Head of caudate nucleus (tissue), 42 donors: ENCODE measurements around the gene RPL22.
"Not testable (repeated sequence)": the region's sequence is repeated elsewhere in the genome, so short reads cannot be mapped to it uniquely, and the experiment has no call there.

Experiments used
- DNase-seq, 42 donors: peaks; one replicate each; pipeline versions ENCODE4 v3.0.0 to v3.0.0-alpha.2; 2020 to 2021; ENCODE audit warnings: mixed read lengths in 7 of 42
- intact Hi-C: fragments of 100-400 bp; cut with DNase I; formaldehyde crosslinking; loops from one replicate; pipeline ENCODE4 v1.15.0; 2022

Gene RPL22

DNA sequence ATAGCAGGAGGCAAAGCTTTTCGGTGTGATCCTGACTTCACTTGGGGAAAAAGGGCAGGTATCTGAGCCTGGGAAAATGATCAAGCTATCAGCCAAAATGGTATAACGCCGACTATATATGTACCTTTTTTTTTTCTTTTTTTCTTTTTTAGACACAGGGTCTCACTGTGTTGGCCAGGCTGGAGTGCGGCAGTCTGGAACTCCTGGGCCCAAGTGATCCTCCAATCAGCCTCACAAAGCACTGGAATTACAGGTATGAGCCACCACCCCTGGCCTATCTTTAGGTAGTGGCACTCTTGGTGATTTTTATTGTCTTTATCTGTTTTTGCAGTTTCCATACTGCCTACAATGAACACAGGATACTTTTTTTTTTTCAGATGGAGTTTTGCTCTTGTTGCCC is 37.7 kb upstream of the RPL22 start:
- intact Hi-C loops = no loop called here
- no peak for DNase-seq

DNA sequence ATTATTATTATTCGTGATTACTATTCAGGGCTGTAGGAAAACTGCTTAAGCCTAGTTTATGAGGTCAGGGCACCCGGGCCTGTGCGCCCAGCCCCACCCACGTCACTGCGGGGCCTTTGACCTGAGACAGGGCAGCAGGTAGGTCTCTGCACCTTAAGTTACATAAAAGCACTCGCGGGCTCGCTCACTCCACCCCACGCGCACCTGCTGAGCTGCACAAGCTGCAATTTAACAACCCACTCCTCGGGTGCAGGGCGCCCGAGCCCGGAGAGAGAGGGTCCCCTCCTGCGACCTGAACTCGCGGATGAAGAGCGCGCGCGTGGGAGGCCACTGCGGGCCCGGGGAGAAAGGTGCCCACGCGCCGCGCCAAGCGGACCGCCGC is 35.9 kb upstream of the RPL22 start:
- intact Hi-C loops = loop anchor here (2.0 kb wide), 1 partner anchor 36 kb away; the partner anchor contains the start of gene RPL22
- peak; percentile 39 to 86 (median 66) for DNase-seq

DNA sequence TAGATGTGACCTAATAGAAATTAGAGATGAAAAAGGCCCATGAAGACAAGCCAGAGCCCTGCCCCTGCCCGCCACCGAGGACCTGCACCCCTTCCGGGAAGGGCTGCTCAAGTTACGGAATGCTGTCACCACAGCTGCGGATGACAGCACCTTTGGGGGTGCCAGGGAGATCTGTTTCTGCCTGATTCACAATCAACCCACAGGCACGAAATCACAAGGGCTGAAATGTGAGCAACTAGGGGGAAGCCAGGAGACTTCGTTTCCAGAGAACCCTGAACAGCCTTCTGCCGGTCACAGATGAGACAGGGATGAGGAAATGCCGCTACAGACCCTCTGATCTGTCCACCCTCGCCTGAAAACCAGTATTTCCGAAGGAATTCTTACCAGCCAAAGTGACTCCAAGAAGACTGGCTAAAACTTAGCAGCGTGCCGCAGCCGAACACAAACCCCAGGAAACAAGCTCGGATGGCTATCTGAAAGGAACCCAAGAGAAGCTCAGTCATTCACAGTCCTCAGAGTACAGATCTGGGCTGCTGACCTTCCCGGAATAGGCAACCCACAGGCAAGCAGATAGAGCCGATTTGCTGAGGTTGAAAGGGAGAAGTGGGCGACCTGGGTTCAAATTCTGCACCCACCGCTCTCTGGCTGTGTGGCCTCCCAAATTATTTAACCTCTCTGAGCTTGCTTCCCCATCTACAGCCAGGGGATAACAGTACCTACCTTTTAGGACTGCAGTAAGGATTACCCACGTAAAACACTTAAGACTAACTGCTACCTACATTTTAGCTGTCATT is 35.3 kb upstream of the RPL22 start:
- peak; percentile 17 to 85 (median 56) for DNase-seq
- intact Hi-C loops = loop anchor here (2.0 kb wide), 1 partner anchor 36 kb away; the partner anchor contains the start of gene RPL22

DNA sequence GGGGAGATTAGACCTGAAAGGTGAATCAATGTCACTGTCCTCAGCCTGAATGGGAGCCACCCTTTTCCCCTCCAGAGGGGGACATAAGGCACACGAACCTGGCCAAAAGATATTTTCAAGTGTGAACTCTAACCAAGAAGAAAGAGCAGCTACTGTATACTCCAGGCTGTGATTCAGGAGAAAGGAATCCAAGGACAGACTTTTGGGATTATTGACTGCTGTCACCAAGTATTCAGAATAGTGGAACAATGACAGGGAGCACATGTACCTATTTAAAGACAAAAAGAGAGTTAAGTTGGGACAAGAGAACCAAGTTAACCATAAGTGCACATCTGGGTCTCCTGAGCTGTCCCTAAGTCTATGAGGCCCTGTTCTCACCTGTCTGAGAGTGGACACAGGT is 34.0 kb upstream of the RPL22 start:
- DNase-seq = no peak
- intact Hi-C loops = no loop called here

DNA sequence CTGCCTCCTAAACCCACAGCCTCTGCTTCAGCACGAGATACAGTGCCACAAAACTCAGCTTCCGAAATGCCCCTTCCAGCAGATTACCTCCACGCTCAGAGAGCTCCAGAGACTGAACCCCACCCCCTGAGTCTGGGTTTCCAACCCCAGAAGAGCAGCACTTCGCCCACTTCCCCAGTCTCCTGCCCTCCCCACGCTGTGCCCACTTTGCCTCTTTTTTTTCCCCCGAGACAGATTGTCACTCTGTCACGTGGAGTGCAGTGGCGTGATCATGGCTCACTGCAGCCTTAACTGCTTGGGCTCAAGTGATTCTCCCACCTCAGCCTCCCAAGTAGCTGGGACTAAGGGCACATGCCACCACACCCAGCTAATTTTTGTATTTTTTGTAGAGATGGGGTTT is 26.3 kb upstream of the RPL22 start:
- DNase-seq = peak in 25 of 42 donors; percentile 15 to 74 (median 46)
- intact Hi-C loops = no loop called here

DNA sequence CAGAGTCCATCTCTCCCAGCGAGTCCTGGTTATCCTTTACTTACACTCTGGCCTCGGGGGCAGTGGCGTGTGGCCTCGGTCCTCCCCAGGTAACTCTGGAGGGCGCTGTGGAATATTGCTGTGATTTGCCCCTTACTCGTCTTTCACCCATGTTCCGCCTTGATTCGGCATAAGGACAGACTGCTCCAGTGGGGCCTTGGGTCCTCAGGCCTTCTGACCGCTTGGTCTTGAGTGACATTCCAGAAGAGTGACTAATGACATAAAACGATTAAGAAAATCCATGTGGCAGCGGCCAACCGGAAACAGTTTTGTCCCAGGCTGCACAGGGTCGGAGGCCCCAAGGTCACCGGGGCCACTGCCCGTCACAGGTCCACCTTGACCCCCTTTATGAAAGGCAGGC is 25.3 kb upstream of the RPL22 start:
- intact Hi-C loops = no loop called here
- no peak for DNase-seq

DNA sequence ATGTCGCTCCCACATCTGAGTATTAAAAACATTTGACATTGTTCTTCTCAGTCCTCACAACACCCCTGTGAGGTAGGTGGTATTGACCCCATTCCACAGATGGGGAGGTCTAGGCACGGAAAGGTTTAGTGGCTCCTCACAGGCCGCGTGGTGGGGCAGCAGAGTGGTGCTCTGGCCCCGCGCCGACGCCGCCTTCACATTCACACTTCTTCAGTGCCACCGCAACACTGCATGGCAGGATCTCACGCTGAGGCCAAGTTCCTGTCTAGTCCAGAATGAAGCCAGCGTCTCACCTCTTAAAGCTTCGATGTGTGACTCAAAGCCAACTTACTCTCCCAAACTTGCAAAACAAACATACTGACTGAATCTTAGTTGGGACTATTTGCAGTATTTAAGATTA is 24.2 kb upstream of the RPL22 start:
- intact Hi-C loops = no loop called here
- no peak for DNase-seq

DNA sequence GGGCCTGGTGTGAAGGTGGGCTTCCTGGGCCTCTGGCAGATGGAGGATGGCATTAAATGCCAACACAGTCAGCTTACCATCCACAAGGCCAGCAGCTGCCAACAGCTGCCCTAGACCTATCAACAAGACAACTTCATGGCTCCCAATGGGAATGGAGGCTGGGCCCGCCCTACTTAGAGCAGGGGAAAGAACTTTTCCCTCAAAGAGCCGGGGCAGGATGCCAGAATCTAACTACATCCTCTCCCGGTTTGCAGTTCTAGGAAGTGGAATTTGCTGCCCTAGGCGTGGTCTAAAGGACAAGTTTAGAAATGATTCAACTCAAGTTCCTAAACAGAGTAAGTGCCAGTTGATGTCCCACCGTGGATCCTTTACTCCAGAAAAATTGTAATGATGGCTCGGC is 23.2 kb upstream of the RPL22 start:
- DNase-seq = no peak
- intact Hi-C loops = no loop called here

DNA sequence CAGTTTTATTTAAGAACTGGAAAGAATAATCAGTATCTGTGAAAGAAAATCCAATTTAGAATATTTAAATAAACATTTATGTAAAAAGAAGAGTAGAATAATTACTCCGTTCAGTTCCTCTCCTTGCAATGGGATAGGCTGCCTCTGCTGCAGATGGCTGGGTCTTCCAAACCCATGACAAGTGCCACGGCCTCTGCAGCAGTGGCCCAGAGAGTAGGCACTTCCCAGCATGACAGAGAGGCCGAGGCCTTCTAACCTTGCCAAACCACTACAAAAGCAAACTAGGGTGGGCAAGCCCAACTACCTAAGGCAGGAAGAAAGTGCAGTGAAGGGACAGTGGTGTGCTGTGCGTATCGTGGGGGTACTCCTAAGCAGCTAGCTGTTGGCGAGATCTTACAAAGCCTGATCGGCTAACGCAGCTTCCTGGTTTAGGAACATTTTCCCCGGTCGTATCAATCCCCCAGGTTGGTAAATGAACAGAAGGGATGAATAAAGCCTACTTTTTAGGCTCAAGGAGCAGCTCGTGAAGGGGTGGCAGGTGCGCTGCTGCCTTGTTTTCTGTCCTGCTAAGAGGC is 21.9 kb upstream of the RPL22 start:
- no peak for DNase-seq
- intact Hi-C loops = no loop called here

DNA sequence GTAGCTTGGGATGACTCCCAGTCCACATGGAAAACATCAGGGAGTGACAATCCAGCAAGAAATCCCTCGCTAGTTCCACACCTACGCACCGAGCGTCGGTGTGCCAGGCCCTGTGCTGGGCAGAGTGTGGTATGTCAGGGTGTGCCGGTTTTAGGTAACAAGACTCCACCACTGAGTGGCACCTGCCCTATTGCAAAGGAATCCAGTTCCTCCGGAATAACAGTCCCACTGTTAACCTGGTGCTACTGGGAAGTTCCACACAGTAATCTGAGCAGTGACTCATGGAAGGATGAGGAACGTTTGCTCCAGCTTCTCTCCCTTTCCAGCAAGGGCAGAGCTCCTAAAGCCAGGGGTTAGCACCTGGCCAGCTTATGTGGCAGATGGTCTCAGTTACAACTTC is 20.8 kb upstream of the RPL22 start:
- peak in 5 of 42 donors; percentile 2 to 54 (median 36) for DNase-seq
- intact Hi-C loops = no loop called here

DNA sequence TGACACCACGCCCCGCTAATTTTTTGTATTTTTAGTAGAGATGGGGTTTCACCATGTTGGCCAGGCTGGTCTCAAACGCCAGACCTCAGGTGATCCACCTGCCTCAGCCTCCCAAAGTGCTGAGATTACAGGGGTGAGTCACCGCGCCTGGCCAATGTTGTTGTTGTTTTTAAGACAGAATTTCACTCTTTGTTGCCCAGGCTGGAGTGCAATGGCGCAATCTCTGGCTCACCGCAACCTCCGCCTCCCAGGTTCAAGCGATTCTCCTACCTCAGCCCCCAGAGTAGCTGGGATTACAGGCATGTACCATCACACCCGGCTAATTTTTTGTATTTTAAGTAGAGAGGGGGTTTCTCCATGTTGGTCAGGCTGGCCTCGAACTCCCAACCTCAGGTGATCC is 20.2 kb upstream of the RPL22 start:
- DNase-seq = not testable (repeated sequence)

DNA sequence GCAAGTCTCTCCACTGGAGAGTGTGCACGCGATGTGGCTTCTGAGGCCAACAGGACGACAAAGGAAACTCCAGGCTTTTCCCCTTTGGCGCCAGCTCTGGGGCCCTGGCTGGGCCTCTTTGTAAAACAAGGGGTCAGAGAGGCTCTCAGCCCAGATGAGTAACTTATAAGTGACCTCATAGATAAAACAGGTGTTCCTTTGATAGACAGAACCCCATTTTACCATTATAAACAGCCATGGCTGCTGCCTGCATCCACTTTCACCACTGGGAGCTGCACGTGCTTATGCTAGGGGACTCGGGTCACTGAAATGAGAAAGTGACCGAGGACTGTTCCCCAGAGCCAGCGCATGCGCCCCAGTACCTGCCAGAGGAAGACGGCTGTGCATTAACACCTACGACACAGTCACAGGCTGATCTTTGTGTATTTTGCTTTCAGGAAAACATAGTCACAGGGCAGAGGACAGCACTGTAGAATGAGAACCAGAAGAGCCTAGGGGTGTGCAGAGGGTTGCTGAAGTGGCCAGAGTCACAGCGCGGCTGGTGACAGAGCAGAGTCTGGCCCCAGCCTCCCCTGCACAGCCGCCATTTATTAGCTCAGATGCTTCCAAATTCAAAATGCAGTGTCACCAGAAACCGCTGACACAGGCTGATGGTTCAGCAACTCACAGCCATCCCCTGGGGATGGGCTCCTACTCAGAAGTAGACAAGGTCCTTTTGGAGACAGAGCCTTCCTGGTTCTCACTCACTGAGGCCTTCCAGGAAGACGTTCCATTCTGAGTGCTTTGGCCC is 19.2 kb upstream of the RPL22 start:
- no peak for DNase-seq
- intact Hi-C loops = no loop called here

More for the DNA sequence above, 20.2 kb upstream of the RPL22 start:
- intact Hi-C loops = not testable (repeated sequence)

DNA sequence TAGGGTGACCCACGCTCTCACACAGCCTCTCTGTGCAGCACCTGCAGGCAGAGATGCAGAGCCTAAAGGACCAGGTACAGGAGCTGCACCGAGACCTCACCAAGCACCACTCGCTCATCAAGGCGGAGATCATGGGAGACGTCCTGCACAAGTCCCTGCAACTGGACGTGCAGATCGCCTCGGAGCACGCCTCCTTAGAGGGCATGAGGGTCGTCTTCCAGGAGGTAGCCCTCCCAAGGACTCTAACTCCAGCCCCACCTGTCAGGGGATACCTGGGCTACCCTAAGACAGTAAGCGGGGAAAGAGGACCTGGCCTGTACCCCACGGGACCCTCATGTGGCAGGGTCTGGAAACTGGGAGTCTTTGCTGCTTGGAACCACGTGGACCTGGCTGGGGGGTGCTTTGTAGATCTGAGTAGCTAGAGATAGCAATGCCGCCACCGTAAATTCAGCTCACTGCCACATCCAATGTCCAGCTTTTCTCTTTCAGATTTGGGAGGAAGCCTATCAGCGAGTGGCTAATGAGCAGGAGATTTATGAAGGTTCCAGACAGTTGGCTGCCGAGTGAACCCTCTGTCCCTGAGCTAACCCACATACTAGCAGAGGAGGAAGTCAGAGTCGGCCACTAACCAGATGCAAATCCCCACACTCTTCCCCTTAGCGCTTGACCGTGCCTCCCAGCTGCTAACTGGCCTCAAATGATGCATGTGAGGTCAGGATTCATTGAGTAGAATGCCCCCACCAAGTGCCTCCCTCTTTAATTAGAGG is 13.0 kb upstream of the RPL22 start:
- intact Hi-C loops = no loop called here
- no peak for DNase-seq

DNA sequence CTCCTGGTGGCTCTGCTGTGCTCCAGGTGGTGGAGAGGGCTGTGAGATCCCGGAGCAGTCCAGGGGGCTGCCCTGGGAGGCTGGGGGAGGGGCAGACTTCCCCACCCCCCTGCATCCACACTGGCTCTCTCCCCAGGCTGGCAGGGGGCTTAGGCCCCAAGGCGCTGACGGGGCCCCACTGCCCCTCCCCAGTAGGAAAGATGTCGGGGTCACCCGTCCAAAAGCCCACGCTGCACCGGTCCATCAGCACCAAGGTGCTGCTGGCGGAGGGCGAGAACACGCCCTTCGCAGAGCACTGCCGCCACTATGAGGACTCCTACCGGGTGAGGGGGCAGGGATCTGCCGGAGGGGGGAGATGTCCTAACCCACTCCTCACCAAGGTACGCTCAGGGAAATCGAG is 12.3 kb upstream of the RPL22 start:
- DNase-seq = no peak
- intact Hi-C loops = no loop called here

DNA sequence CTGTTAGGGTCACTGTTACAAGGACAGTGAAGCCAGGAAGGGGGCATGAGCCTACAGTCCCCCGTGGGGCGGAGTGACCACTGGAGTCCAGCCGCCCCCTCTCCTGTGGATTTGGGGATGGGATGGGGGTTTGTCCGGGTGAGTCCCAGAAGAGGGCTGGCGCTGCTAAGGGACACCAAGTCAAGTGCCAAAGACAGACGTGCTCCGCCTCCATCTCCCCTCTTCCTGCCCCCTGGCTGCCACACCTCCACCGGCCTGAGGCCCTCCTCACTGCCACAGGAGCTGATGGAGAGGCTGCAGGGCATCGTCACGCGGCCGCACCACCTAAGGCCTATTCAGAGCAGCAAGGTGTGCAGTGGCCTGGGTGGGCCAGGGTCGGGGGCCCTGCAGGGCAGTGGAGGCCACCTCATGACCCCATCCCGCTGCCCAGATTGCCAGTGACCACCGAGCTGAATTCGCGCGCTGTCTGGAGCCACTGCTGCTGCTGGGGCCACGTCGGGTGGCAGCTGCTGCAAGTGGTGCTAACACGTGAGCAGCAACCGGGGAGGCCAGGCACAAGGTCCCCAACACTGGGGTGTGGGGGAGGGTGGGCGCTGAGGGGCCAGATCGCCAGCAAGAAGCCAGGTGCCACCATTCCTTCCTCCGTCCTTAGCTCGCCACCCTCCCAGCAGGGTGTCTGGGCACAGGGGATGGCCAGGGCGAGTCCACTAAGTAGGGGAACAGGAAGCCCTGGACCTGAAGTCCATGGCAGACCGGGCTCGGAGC is 11.4 kb upstream of the RPL22 start:
- DNase-seq = no peak
- intact Hi-C loops = no loop called here

DNA sequence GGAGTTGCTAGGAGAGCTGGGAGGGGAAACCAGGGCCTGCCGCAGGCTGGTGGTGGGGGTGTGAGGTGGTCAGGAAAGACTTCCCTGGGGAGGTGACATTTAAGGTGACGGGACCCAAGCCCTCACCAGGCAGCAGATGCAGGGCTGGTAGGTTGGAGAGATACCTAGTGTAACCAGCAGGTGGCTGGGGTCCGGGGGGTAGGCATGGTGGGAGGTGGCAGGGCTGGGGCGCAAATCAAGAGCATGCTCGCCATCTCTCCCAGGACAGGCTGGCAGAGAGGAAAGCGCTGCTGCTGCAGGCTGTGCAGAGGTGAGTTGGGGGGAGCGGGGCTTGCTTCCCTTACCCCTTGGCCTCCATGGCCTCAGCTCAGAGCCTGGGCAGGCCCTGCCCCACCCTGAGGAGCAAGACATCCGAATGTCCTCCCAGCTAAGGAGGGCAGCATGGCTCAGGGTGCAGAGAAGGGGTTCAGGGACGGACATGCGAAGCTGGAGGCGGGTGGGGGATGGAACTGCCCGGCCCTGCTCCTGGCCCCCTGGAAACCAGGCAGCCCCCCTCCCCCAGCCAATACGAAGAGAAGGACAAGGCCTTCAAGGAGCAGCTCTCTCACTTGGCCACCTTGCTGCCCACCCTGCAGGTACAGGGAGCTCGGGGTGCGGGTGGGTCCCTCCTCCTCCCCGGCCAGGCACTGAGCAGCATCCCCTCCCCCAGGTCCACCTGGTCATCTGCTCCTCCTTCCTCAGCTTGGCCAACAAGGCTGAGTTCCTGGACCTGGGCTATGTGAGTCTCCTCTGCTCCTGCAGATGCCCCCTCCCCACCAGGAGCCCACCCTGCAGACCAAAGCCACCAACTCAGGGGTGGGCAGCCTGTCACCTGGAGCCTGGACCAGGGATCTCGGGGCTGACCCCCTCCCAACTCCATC is 10.5 kb upstream of the RPL22 start:
- DNase-seq = no peak
- intact Hi-C loops = no loop called here
